Measurements from ENCODE around the gene TXNRD2.

DNA sequence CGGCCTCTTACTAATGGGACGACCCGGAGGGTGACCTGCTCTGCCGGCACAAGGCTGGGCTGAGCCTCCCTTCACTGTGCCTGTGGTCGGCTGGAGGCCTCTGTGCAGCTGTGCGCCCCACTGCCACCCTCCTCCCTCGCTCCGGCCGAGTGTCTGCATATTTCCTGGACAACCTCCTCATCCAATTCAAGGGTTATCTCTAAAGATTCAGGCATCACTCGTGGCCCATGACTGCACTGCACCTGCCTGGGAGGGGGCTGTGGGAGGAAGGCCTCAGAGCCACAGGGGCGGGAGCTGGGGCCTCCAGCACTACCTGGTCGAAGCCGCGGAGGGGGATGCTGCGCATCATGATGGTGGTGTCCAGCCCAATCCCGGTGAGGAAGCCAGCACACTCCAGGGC lies 43.9 kb downstream of the TXNRD2 start:
- no peak for TF ChIP-seq POLR2A (IDR thresholded peaks at IDR 0.05; ENCODE audit: low read depth, low read length)
- TF ChIP-seq TAF1 (IDR thresholded peaks at IDR 0.05; ENCODE audit: low read depth, low read length) = no peak
